ENCODE results near the gene PNLIPRP3. TPM values are rescaled to one million over a fixed set of nuclear protein-coding genes. Genes with fewer than 3 reads are reported as not detected.

The PNLIPRP3 gene
- total and polyA plus RNA-seq, 2 of the 4 experiments (the other 2 are of a cell fraction) = not detected

GRCh38 chr10:116490028-116490662 is 62.5 kb downstream of the PNLIPRP3 start:
- Histone ChIP-seq H2BK15ac (ENCODE audit: low read depth, low read length) (no peak overlapping the region), H3K4me3 (ENCODE audit: insufficient read depth, low read depth, low read length) (no peak overlapping the region), H2BK5ac (ENCODE audit: low read depth, low read length, poor library complexity, severe bottlenecking) (no peak overlapping the region), H3K9me1 (ENCODE audit: insufficient read depth, low read length) (no peaks in the 10 kb centered on the region), H2BK20ac (ENCODE audit: low read depth, low read length) (no peak overlapping the region), H3K27me3 (ENCODE audit: control insufficient read depth, insufficient read depth, low read length) (no peaks in the 10 kb centered on the region), H3K9ac (ENCODE audit: low read depth, low read length) (no peak overlapping the region), H4K91ac (ENCODE audit: insufficient read depth, low read depth, low read length) (no peak overlapping the region), H2AFZ (replicated peaks; ENCODE audit: low read length, poor library complexity) (no peak overlapping the region), H3K4ac (ENCODE audit: low read depth, low read length) (no peak overlapping the region), H3K4me2 (ENCODE audit: low read depth, low read length) (no peak overlapping the region), H3K14ac (replicated peaks; ENCODE audit: low read depth, low read length) (no peak overlapping the region), H3K27ac (ENCODE audit: insufficient read depth, low read length) (no peak overlapping the region), H2AK9ac (replicated peaks; ENCODE audit: low read depth, low read length, poor library complexity) (no peak overlapping the region), H4K20me1 (ENCODE audit: insufficient read depth, low read length) (no peaks in the 10 kb centered on the region), H3K9me3 (ENCODE audit: control insufficient read depth, insufficient read depth, low read length) (no peaks in the 10 kb centered on the region), H3K56ac (ENCODE audit: extremely low read depth, insufficient read depth, low read length) (no peak overlapping the region), H3K18ac (ENCODE audit: low read depth, low read length) (no peak overlapping the region), H3K4me1 (ENCODE audit: control insufficient read depth, insufficient read depth, low read length) (no peaks in the 10 kb centered on the region), H4K5ac (ENCODE audit: low read depth, low read length) (no peak overlapping the region), H2AK5ac (ENCODE audit: low read depth, low read length) (no peak overlapping the region), H3K36me3 (ENCODE audit: control insufficient read depth, insufficient read depth, low read length) (no peaks in the 10 kb centered on the region), H3K23ac (ENCODE audit: low read depth, low read length) (no peak overlapping the region), H2BK120ac (ENCODE audit: low read depth, low read length) (no peak overlapping the region), H3K79me1 (ENCODE audit: low read depth in 1 of 2, low read length in 2 of 2) (no peaks in the 10 kb centered on the region), H4K8ac (ENCODE audit: low read depth in 2 of 2, low read length in 2 of 2) (no peak overlapping the region)
- DNase-seq (peak; percentile 16), ATAC-seq (ENCODE audit: low read depth) (peak; percentile 53; the same call in 1 of the 2 replicates)
- WGBS, 2 experiments (ENCODE audit: extremely low coverage in 2 of 2, insufficient read length in 1 of 2) = no CpG with 5 or more reads among the region's 2 CpGs
- dilution Hi-C loops (cut with HindIII; ENCODE audit: low sequenced_read_pairs, unreplicated experiment) = no loop called here
- intact Hi-C loops (cut with micrococcal nuclease) = loop anchor here (1.0 to 2.0 kb wide), 2 partner anchors 46 to 1135 kb away; no protein-coding TSS in a partner anchor
- ChIA-PET POLR2A (ENCODE audit: unreplicated experiment) (no interaction called here), CTCF (interaction anchor here (0.6 kb wide), 1 partner anchor 12 kb away, joined by 3 read pairs; no protein-coding TSS in a partner anchor)
- in situ Hi-C loops (cut with MboI; ENCODE audit: low sequenced_read_pairs) = no loop called here
- TF ChIP-seq POLR2A (IDR thresholded peaks at IDR 0.05; ENCODE audit: low read depth, low read length) (no peak), RAD21 (IDR thresholded peaks at IDR 0.05; ENCODE audit: low read length) (peak; percentile 24; the same call in 1 of the 2 replicates), SMC3 (IDR thresholded peaks at IDR 0.05; ENCODE audit: low read depth, low read length) (no peak; the same call in 1 of the 2 replicates), MXI1 (IDR thresholded peaks at IDR 0.05; ENCODE audit: borderline replicate concordance, low read depth, low read length) (no peak), CHD1 (IDR thresholded peaks at IDR 0.05; ENCODE audit: low read depth, low read length) (no peak), CEBPB (IDR thresholded peaks at IDR 0.05; ENCODE audit: low read depth, low read length) (peak; percentile 42; the same call in 1 of the 2 replicates), RFX5 (IDR thresholded peaks at IDR 0.05; ENCODE audit: low read depth, low read length) (no peak), FOS (IDR thresholded peaks at IDR 0.05; ENCODE audit: low read depth, low read length) (no peak)
- TF ChIP-seq, protein P1, sequence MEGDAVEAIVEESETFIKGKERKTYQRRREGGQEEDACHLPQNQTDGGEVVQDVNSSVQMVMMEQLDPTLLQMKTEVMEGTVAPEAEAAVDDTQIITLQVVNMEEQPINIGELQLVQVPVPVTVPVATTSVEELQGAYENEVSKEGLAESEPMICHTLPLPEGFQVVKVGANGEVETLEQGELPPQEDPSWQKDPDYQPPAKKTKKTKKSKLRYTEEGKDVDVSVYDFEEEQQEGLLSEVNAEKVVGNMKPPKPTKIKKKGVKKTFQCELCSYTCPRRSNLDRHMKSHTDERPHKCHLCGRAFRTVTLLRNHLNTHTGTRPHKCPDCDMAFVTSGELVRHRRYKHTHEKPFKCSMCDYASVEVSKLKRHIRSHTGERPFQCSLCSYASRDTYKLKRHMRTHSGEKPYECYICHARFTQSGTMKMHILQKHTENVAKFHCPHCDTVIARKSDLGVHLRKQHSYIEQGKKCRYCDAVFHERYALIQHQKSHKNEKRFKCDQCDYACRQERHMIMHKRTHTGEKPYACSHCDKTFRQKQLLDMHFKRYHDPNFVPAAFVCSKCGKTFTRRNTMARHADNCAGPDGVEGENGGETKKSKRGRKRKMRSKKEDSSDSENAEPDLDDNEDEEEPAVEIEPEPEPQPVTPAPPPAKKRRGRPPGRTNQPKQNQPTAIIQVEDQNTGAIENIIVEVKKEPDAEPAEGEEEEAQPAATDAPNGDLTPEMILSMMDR (conservative IDR thresholded peaks at IDR 0.05; ENCODE audit: low read depth, low read length) = peak; percentile 59
- no TSS peak for BruUV-seq (replicated peaks)
